ENCODE data around the gene POMT2. TPM values are rescaled to one million over a fixed set of nuclear protein-coding genes. Genes with fewer than 3 reads are reported as not detected.
A peak's percentile ranks its signal among the peaks of the same experiment; 100 is the strongest.

The POMT2 gene
- total RNA-seq, 1 experiment from 2014 or later: 11.7 TPM

DNA sequence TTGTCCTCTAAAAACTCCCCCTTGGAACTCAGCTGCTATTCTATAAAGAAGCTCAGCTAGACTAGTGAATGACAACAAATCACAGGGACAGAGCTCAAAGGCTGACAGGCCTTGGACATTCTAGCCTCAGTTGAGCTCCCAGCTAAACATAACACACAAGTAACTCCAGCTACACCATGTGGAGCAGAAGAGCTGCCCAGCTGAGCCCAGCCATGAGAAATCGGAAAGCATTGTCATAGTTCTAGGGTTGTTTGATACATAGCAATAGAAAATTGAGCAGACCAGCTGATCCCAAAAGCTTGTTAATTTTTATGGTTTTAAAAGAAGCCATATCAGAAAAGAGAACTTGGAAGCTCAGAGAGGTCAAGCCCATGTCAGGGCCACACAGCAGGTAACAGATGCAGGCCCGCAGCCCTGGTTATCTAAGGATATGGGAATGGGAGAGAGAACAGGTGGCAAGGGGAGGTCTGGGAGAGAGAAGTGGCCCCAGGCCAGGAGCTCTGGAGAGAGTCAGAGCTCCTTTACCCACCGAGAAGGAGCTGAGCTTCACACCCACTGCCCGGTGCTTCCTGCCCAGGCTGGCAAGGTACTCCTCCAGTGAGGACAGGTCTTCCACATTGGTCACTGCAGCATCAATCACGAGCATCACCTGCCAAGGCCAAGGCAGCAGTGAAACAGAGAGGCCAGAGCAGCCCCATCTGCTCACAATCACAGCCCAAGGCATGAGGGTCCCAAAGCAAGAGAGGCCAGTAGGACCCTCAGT, 52.6 kb downstream of the POMT2 start:
- DNase-seq (ENCODE audit: low read depth): no peak

DNA sequence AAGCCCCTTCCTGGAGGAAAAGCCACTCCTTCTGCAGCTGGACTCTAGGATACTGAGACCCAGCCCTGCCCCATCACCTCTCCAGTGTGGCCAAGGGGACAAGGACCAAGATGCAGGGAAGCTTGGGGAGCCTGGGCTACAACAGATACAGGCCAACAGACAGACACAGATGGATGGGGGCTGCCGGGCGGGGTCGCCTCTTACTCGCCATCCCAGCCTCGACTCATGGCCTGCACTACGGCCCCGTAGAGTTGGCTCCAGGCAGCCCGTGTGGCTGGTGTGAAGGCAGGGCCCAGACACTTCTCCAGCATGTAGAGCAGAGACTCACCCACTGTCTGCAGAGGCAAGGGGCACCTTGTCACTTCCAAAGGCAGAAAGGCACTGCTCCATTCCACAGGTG, 54.3 kb downstream of the POMT2 start:
- no peak for DNase-seq (ENCODE audit: low read depth)

DNA sequence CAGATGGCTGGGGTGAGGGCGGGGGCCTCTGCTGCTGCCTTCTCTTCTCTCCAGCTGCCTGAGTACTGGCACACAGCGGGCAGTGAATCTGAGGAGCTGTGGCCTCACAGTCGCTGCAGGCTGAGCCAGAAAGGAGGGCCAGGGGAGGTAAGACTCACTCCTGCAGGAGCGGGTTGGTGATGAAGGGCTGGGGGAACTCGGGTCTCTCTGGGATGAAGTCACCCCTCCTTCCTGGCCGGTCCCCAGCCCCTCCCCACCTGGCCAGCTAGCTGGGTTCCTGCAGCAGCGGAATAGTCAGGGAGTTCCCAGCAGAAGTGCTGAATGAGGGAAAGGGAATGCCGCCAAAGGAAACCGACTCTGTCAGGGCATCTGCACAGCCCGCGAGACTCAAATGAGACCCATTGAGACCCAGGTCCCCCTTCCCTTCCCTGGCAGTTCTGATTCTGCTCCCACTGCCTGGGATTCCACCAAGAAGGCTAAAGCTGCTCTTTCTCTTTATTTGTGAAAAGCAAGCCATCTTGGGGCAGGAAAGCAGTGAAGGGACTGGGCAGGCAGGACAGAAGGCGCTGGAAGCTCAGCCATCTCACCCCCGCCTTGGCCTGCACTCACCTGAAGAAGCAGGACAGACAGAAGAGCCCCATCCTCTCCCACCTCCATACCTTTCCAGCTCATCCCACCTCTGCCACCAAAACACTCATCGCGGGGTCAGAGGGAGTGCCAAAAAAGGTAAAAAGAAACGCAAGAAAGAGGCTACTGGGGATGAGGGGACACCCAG, 54.9 kb downstream of the POMT2 start:
- no peak for DNase-seq (ENCODE audit: low read depth)

DNA sequence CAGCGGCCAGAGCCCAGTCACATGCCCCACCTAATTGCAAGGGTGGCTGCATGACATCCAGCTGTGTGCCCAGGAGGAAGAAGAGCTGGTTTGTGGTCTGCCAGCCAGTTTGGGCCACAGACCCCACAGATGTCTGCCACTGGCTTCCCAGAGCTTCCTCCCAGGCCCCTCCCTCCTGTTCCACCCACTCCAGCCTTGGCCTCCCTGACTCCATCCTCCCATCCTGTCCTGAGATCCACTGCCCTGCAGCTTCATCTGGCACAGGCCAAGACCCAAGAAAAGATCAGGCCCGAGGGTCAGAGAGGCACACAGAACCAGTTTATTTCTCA, 55.5 kb downstream of the POMT2 start:
- no peak for DNase-seq (ENCODE audit: low read depth)

DNA sequence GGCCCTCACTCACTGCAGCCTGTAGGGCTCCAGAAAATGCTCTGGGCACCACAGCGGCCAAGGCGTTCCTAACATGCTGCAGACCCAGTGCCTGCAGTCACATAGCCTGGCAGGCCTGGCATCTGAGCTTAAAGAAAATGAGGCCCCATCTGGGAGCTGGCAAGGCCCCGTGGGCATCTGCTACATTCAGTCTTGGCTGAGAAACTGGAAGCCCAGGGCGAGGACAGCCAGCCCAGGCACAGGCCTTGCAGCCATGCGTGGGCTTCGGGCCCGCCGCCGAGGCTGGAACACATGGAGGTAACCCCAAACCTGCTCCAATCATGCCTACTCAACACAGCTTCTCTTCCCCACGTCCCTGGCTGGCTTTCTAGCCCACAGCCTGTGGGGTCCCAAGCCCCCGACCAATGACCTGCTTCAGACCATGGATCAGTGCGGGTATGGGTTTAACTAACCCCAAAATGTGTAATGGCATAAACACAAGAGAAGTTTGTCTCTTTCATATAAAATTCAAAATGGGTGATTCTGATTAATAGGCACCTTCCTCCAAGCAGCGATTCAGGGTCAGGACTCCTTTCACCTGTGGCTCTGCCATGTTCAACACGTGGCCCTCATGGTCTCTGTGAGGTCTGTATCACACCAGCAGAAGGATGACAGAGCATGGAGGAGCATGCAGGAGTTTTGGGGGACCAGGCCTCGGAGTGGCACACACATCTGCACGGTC, 56.1 kb downstream of the POMT2 start:
- DNase-seq (ENCODE audit: low read depth): no peak

DNA sequence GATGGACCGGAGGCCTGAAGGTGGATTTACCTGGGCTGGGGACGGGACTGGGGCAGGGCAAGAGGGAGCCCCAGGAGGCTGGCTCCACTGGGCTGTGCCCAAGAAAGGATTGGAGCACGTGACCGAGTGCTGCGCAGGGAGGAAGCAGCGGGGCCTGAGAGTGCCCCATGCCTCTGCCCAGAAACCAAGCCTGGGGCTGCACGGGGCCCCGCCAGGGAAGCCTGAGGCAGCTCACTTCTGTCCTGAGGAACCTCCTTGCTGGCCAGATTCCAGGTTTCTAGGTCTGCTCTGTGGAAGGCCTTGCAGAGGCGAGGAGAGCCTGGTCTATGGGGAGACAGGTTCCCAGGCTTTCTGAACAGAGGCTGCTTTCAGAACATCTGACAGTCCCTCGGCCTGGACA, 60.1 kb downstream of the POMT2 start:
- DNase-seq (ENCODE audit: low read depth): no peak

DNA sequence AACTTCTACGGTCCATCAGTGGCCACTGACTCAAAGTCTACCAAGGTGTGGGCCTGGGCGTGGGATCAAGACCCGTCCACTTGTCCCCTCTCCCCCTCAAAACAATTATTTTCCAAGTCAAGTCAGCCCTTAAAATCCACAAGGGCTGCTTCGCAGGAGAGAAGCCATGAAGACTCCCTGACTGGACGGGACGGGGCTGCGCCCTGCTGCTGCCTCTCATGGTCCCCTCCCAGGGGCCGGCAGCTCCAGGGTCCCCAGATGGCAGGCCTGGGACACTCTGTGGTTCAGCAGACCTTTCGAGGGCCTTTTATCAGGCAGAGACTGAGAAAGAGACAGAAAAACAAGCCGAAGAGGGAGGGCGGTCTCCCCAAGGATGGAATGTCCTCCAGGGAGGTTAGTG, 60.5 kb downstream of the POMT2 start:
- no peak for DNase-seq (ENCODE audit: low read depth)

DNA sequence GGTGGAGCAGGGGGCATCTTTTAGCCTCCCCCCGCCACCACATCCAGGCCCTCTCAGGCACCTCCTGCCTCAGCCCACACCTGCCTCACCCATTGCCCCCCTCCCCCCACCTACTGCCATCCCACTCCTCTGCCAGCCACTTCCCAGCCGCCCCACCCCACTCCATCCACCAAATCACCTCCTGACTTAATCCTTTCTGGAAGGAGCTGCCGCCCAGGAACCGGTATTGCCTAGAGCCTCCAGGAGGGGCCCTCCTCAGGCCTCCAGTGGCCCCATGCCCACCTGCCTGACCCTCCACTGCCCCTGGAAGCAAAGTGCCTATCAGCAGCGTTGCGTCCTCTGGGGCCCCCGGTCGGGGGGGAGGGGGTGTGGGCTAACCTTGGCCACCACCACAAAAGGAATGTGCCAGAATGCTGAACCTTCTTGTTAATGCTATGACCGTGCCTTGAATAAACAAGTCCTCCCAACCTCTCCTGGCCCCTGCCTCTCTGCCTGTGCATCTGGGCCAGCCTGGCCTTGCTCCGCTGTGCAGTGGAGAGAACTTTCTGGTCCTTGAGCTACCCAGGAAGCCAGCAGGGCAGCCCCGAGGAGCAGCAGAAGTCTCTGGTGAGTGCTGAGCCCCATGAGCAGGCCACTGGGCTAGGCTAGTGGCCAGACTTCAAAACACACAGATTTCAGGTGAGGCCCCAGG, 61.5 kb downstream of the POMT2 start:
- DNase-seq (ENCODE audit: low read depth): no peak

DNA sequence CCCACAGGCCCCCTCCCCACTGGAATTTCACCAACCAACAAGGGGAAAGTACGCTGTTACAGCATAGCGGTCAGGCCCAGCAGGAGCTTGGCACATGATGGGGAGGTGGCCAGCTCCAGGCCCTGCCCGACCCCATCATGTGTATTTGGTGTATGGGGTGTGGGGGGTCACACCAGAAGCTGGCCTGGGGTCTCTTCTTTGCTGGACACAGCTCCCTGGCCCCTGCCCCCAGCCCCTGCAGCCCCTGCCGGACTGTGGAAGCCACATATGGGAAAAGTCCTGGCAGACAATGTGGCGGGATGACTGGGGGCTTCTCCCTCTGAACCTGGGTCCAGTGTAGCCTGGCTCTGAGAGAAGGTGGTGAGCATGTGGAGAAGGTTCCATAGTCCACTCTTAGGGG, 62.1 kb downstream of the POMT2 start:
- no peak for DNase-seq (ENCODE audit: low read depth)

DNA sequence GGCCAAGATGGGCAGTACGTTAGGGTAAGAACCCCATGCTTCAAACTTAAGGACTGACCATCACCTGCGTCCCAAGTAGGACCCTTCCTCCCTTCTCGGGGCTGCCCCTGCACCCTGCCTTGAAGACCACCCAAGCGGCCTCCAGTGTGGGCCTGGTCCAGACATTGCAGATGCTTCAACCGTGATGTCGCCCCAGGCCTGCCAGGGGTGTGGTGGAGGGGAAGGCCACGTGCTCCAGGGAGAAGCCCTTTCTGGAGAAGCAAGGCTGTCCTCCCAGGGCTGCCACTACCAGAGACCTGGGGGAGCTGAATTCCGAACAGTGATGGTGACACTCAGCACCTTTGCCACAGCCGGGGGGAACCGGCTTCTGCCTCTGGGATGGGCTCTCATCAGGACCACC, 63.0 kb downstream of the POMT2 start:
- DNase-seq (ENCODE audit: low read depth): no peak

DNA sequence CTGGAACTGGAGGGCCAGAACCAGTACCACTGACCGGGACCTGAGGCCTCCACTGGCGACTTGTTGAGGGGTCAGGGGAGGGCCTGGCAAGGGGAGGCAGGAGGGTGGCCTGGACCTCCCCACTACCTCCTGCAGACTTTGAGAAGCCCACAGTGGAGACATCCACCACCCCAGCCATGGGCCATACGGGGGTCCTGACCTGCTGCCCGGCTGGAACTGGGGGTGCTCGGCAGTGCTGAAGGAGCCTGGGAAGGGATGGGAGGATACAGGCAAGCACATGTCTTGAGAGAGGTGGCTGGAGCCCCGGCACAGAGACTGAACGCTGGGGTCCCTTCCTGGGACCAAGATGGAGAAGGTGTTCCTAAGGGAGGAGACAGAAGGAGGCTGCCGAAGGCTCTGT, 64.0 kb downstream of the POMT2 start:
- DNase-seq (ENCODE audit: low read depth): no peak

DNA sequence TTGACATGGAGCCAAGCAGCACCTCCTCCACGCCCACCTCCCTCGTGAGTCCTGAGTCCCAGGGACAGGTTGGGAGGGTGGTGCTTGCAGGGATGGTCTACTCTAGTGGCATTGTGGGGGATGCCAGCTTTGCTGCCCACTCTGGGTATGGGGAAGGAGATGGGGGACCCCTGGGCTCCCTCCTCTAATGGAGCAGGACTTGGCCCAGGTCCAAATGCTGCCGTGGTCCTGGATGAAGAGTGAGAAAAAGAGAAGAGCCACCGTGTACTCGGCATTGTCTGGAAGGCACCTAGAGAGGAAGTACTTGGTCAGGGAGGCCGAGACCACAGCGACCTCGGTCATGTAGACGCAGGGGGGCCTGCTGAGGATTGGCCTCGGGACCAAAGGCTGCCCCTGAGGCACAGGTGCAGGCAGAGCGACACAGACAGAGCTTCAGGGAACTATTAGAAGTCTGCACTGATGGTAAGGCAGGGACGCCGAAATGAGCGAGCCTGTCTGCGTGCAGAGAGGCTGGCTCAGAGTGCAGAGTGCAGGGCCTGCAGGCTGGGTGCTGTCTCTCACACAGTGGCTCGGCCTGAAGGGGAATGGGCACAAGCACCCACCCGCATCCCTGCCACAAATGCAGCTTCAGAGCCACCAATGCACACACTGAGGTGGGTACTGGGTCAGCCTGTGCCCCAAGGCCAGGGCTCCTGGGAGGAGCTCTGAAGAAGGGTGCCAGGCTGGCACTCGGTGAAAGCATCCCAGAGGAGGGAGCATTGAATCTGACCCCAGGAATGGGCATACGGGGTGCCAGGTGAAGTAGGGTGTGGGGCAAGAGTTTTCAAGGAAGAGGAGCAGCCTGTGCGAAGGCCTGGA, 67.1 kb downstream of the POMT2 start:
- DNase-seq (ENCODE audit: low read depth): no peak

DNA sequence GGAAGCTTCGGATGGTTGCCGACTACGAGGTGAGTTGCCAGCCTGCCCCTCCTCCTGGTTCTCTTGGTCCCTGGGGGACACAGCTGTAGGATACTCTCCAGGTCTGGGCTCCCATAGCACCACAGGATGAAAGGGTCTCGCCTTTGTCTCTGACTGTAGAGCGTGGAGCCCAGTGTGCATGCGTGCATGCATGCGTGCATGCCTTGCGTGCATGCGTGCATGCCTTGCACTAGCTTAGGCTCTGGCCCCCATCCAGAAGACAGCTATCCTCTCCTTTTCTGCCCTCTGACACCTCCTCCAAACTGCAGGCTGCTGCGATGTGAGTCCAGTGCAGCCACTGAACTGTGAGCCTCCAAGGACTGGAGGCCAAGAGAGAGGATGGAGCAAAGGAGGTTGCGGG, 68.8 kb downstream of the POMT2 start:
- no peak for DNase-seq (ENCODE audit: low read depth)

DNA sequence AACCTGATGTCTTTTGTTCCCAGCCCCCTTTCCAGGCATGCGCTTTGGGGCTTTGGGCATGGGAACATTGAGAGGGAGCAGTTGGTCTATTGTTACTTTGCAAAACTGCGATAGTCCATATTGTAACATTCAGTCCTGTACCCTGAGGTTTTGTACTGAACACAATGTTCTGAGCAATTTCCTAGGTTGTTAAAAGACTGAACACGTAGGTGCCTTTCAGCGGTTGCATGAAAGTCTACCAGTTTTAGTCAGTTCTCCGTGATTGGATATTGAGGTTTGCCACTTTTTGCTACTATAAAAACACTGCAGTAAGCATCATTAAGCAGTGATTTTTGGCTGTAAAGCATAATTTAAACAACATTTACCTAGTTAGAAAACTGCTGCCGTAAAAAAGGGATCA, 69.8 kb downstream of the POMT2 start:
- no peak for DNase-seq (ENCODE audit: low read depth)

DNA sequence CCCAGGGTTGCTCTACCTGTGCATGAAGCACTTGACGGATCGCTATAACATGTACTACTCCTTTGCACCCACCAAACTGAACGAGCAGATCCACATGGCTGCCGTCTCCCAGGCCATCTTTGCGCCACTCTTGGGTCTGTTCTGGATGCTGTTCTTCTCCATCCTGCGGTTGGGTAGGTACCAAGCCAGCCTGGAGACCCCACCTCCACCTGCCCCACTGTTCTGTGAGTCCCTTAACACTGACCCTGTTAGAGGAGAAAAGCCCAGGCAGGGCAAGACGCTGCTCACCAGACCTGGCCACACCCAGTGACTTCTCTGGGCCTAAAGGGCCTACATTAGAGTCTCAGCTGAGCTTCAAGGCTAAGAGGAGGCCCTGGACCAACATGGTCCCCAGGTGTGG, 71.4 kb downstream of the POMT2 start:
- DNase-seq (ENCODE audit: low read depth): no peak

DNA sequence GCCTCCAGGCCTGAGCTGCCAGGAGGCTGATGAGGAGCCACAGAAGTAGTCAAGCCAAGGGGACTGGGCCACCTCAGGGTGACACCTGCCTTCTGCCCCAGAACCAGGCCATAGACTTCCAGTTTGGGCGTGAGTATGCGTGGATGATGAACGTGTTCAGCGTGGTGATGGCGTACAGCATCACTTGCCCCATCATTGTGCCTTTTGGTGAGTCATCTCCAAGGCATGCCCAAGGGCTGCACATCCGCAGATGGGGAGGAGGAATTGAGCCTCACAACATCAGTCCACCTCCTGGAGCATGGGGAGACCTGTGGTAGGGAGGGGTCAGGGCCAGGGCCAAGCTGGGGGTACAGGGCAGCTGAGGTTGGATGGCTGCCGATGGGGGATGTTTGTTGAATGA, 72.0 kb downstream of the POMT2 start:
- DNase-seq (ENCODE audit: low read depth): peak; percentile 33

DNA sequence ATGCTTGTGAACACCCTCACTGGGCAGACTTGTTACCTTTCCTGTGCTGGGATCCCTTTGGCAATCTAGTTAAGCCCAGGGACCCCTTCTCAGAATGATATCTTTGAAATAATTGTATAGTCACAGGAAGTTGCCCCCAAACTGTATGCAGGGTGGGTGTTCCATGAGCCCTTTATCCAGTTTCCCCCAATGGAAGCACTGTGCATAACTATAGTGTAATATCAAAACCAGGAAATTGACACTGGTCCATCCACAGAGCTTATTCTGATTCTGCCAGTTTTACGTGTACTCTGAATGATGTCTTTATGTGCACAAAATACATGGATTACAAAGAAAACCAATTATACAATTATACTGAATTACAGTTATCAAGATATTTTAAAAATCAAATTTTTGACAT, 73.9 kb downstream of the POMT2 start:
- no peak for DNase-seq (ENCODE audit: low read depth)

DNA sequence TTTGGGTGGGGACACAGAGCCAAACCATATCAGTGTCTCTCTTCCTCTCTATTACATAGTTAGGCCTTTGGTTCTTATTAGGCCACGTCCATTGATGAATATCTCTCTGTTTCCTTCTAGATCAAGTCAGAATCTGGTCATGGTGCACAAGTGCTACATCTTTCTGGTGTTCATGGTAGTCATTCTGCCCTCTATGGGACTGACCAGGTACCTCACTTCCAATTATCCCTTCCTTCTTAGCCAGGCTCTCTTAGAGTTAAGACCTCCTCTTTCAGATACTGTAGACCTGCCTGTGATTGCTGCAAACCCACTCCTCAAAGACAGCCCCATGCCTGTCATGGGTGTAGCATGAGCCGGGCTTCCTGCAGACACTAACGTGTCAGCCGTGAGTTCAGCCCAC, 74.9 kb downstream of the POMT2 start:
- no peak for DNase-seq (ENCODE audit: low read depth)

DNA sequence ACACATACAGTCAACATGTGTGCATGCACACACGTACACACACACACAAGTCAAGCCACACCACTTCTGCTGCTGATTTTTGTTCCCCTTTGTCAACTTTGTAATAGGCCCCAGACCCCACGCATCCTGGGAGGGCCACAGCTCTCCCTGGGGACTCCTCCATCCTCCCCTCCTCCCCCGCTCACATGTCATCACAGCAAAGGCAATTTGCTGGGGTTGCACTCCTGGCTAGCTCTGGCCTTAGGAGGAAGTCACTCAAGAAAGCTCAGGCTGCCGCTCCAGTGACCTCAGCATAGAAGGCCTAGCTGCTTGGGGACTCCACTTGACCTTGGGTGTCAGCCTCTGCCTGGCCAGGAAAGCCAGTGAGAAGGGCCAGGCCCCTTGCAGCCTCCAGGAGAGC, 76.8 kb downstream of the POMT2 start:
- no peak for DNase-seq (ENCODE audit: low read depth)

DNA sequence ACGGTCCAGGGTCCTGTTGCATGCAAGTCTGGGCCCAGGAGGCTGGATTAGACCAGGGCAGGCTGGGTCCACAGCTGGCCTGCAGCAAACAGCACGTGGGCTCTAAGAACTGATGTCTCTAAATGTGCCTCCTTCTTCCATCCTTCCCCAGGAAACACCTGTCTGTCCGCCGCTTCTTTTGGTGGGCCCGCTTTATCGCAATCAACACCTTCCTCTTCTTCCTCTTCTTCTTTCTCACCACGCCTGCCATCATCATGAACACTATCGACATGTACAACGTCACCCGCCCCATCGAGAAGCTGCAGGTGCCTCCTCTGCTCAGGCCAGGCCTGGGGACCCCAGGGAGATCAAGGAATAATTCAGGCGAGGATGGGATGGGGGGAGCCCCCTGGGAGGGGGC, 77.9 kb downstream of the POMT2 start:
- DNase-seq (ENCODE audit: low read depth): no peak

DNA sequence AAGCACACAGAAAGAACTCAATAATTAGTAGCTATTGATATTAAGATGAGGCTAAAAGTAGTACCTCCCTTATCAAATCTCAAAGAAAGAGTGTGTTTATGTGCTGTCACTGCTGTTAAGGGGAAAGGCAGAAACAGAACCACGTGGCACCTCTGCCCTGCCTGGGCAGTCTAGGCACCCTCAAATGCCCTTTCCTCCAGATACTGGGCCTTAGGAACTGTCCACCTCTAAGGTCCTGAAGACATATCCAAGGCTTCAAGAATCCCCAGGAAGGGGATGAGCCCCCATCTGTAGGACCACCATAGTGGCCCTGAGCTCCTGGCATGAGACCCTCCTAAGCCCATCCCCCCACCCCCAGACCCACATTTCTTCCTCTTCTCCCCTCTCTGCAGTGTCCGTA, 78.7 kb downstream of the POMT2 start:
- DNase-seq (ENCODE audit: low read depth): no peak

Data from Daoy (cell line).